HepG2 (cell line): ENCODE measurements around the gene CFAP300. TPM values are rescaled to one million over a fixed set of nuclear protein-coding genes. Genes with fewer than 3 reads are reported as not detected.

Experiments used
- CEBPB ChIP-seq: IDR thresholded peaks from 2 replicates; pipeline ENCODE4 v1.6.1; 2011; ENCODE audit warnings: low read depth, low read length, improper control_type of control experiment, borderline replicate concordance
- EHMT2 ChIP-seq: fragments of 200-600 bp; sonication (generic); IDR thresholded peaks from 2 replicates; pipeline ENCODE4 v1.7.0; 2017; ENCODE audit warnings: antibody characterized with exemption, low read depth, low read length, borderline replicate concordance
- GABPA ChIP-seq, 2 experiments: IDR thresholded peaks; 2 replicates each; pipeline ENCODE4 v1.6.1; 2011 to 2016; ENCODE audit warnings: low read depth in 2 of 2, low read length in 1 of 2, missing biosample characterization in 1 of 2, missing genetic modification characterization in 1 of 2
- MED1 ChIP-seq: sonication (generic); formaldehyde crosslinking; IDR thresholded peaks from 2 replicates; pipeline ENCODE4 v1.4.0; 2020; ENCODE audit warnings: missing genetic modification reagents
- PAX8 ChIP-seq: sonication (generic); formaldehyde crosslinking; IDR thresholded peaks from 2 replicates; pipeline ENCODE4 v1.8.0; 2022; ENCODE audit warnings: mild to moderate bottlenecking, missing genetic modification reagents, borderline replicate concordance
- XBP1 ChIP-seq: sonication (generic); formaldehyde crosslinking; IDR thresholded peaks from 2 replicates; pipeline ENCODE4 v1.5.0; 2020; ENCODE audit warnings: missing genetic modification reagents
- ZNF562 ChIP-seq: sonication (generic); formaldehyde crosslinking; IDR thresholded peaks from 2 replicates; pipeline ENCODE4 v1.8.0; 2022; ENCODE audit warnings: missing genetic modification reagents, borderline replicate concordance
- ZNF724P ChIP-seq: sonication (generic); formaldehyde crosslinking; IDR thresholded peaks from 2 replicates; pipeline ENCODE4 v1.8.0; 2022; ENCODE audit warnings: missing genetic modification reagents, borderline replicate concordance
- ZNF773 ChIP-seq: sonication (generic); formaldehyde crosslinking; IDR thresholded peaks from 2 replicates; pipeline ENCODE4 v1.4.0; 2020; ENCODE audit warnings: missing genetic modification reagents, borderline replicate concordance
- ZNF878 ChIP-seq: sonication (generic); formaldehyde crosslinking; IDR thresholded peaks from 2 replicates; pipeline ENCODE4 v1.8.1; 2023; ENCODE audit warnings: mild to moderate bottlenecking, missing genetic modification reagents, moderate library complexity
- polyA plus RNA-seq, 8 experiments: library from polyadenylated mRNA; depleted of rRNA in 3 of 8; stranded (reverse) in 7 of 8; unstranded in 1 of 8; fragments of >200 nt; fragmentation: Illumina TruSeq in 4 of 8; extraction: Trizol in 4 of 8; gene quantifications; 2 replicates each; pipeline versions ENCODE4 v1.2.1 to v1.2.3, GENCODE V29; 2011 to 2016; ENCODE audit warnings: low read depth in 4 of 8, missing spikeins in 1 of 8, mixed read lengths in 1 of 8; ENCODE audit not compliant: insufficient read depth in 1 of 8
- total RNA-seq, 5 experiments: library from RNA; depleted of rRNA; stranded (reverse); fragments of >200 nt; fragmentation: Illumina TruSeq; extraction: Trizol; gene quantifications; 2 replicates each; pipeline ENCODE4 v1.2.3, GENCODE V29; 2016; ENCODE audit warnings: low read depth in 1 of 5
- TF ChIP-seq, protein P1 (sequence below): IDR thresholded peaks from 2 replicates; pipeline ENCODE4 v1.4.0; 2020; ENCODE audit warnings: mild to moderate bottlenecking, missing genetic modification reagents
- TF ChIP-seq, protein P2 (sequence below): sonication (generic); formaldehyde crosslinking; IDR thresholded peaks from 2 replicates; pipeline ENCODE4 v1.5.0; 2020; ENCODE audit warnings: mild to moderate bottlenecking, missing genetic modification reagents, borderline replicate concordance
- TF ChIP-seq, protein P3 (sequence below): sonication (generic); formaldehyde crosslinking; IDR thresholded peaks from 2 replicates; pipeline ENCODE4 v1.8.0; 2022; ENCODE audit warnings: mild to moderate bottlenecking, missing genetic modification reagents, borderline replicate concordance

Gene CFAP300
- total and polyA plus RNA-seq, 2 of the 13 experiments (the other 11 are each of a cell fraction or from before 2014, with no cell fraction given) = not detected

DNA sequence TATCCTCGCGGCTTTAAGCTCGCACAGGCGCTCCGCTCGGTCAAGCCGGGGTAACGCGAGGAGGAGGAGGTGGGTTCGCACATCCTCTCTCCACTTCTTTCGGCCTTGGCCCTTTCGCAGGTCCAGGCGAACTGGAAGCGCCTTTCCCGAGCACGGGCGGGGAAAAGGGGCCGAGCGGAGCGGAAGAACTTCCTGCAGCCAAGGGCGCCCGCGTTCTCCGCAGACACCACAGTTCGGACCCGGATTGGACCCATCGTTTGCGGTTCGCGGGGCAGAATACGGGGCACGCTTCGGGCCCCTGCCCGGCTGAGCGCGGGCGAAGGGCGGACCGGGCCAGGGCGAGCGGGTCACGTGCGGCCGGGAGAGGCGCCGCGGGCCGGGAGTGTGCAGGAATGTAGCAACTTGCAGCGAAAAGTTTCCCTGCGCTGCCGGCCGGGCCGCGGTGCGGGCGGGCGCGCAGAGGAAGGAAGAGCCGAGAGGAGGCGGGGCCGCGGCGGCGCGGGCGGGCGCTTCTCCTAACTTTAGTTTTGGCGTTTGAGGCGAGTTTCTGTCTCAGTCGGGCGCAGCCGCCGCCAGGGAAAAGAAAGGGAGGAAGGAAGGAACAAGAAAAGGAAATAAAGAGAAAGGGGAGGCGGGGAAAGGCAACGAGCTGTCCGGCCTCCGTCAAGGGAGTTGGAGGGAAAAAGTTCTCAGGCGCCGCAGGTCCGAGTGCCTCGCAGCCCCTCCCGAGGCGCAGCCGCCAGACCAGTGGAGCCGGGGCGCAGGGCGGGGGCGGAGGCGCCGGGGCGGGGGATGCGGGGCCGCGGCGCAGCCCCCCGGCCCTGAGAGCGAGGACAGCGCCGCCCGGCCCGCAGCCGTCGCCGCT is 62.9 kb downstream of the CFAP300 start, which contains the start of gene YAP1 (continued):
- TF ChIP-seq XBP1 (CRISPR knock-in tag) (0 out of 2 replicates have a peak, but pooled peaks have one; percentile 45), EHMT2 (no peak), ZNF724P (CRISPR knock-in tag) (peak; percentile 91; the same call in 1 of the 2 replicates), PAX8 (CRISPR knock-in tag) (no peak; the same call in 1 of the 2 replicates), ZNF562 (CRISPR knock-in tag) (peak; percentile 42; the same call in 1 of the 2 replicates), GABPA (IDR thresholded peaks at IDR 0.05; ENCODE audit: low read depth, low read length) (peak; percentile 48; the same call in 1 of the 2 replicates), GABPA (CRISPR knock-in tag; IDR thresholded peaks at IDR 0.05; ENCODE audit: low read depth) (peak; percentile 62), MED1 (CRISPR knock-in tag) (peak; percentile 85), CEBPB (peak; percentile 70; the same call in 1 of the 2 replicates), ZNF773 (CRISPR knock-in tag) (peak; percentile 79; the same call in 1 of the 2 replicates), ZNF878 (CRISPR knock-in tag) (peak; percentile 83)
- TF ChIP-seq, protein P1, sequence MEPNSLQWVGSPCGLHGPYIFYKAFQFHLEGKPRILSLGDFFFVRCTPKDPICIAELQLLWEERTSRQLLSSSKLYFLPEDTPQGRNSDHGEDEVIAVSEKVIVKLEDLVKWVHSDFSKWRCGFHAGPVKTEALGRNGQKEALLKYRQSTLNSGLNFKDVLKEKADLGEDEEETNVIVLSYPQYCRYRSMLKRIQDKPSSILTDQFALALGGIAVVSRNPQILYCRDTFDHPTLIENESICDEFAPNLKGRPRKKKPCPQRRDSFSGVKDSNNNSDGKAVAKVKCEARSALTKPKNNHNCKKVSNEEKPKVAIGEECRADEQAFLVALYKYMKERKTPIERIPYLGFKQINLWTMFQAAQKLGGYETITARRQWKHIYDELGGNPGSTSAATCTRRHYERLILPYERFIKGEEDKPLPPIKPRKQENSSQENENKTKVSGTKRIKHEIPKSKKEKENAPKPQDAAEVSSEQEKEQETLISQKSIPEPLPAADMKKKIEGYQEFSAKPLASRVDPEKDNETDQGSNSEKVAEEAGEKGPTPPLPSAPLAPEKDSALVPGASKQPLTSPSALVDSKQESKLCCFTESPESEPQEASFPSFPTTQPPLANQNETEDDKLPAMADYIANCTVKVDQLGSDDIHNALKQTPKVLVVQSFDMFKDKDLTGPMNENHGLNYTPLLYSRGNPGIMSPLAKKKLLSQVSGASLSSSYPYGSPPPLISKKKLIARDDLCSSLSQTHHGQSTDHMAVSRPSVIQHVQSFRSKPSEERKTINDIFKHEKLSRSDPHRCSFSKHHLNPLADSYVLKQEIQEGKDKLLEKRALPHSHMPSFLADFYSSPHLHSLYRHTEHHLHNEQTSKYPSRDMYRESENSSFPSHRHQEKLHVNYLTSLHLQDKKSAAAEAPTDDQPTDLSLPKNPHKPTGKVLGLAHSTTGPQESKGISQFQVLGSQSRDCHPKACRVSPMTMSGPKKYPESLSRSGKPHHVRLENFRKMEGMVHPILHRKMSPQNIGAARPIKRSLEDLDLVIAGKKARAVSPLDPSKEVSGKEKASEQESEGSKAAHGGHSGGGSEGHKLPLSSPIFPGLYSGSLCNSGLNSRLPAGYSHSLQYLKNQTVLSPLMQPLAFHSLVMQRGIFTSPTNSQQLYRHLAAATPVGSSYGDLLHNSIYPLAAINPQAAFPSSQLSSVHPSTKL (CRISPR knock-in tag) = peak; percentile 78
- TF ChIP-seq, protein P2, sequence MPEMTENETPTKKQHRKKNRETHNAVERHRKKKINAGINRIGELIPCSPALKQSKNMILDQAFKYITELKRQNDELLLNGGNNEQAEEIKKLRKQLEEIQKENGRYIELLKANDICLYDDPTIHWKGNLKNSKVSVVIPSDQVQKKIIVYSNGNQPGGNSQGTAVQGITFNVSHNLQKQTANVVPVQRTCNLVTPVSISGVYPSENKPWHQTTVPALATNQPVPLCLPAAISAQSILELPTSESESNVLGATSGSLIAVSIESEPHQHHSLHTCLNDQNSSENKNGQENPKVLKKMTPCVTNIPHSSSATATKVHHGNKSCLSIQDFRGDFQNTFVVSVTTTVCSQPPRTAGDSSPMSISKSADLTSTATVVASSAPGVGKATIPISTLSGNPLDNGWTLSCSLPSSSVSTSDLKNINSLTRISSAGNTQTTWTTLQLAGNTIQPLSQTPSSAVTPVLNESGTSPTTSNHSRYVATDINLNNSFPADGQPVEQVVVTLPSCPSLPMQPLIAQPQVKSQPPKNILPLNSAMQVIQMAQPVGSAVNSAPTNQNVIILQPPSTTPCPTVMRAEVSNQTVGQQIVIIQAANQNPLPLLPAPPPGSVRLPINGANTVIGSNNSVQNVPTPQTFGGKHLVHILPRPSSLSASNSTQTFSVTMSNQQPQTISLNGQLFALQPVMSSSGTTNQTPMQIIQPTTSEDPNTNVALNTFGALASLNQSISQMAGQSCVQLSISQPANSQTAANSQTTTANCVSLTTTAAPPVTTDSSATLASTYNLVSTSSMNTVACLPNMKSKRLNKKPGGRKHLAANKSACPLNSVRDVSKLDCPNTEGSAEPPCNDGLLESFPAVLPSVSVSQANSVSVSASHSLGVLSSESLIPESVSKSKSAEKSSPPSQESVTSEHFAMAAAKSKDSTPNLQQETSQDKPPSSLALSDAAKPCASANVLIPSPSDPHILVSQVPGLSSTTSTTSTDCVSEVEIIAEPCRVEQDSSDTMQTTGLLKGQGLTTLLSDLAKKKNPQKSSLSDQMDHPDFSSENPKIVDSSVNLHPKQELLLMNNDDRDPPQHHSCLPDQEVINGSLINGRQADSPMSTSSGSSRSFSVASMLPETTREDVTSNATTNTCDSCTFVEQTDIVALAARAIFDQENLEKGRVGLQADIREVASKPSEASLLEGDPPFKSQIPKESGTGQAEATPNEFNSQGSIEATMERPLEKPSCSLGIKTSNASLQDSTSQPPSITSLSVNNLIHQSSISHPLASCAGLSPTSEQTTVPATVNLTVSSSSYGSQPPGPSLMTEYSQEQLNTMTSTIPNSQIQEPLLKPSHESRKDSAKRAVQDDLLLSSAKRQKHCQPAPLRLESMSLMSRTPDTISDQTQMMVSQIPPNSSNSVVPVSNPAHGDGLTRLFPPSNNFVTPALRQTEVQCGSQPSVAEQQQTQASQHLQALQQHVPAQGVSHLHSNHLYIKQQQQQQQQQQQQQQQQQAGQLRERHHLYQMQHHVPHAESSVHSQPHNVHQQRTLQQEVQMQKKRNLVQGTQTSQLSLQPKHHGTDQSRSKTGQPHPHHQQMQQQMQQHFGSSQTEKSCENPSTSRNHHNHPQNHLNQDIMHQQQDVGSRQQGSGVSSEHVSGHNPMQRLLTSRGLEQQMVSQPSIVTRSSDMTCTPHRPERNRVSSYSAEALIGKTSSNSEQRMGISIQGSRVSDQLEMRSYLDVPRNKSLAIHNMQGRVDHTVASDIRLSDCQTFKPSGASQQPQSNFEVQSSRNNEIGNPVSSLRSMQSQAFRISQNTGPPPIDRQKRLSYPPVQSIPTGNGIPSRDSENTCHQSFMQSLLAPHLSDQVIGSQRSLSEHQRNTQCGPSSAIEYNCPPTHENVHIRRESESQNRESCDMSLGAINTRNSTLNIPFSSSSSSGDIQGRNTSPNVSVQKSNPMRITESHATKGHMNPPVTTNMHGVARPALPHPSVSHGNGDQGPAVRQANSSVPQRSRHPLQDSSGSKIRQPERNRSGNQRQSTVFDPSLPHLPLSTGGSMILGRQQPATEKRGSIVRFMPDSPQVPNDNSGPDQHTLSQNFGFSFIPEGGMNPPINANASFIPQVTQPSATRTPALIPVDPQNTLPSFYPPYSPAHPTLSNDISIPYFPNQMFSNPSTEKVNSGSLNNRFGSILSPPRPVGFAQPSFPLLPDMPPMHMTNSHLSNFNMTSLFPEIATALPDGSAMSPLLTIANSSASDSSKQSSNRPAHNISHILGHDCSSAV (CRISPR knock-in tag) = 0 out of 2 replicates have a peak, but pooled peaks have one; percentile 55
- TF ChIP-seq, protein P3, sequence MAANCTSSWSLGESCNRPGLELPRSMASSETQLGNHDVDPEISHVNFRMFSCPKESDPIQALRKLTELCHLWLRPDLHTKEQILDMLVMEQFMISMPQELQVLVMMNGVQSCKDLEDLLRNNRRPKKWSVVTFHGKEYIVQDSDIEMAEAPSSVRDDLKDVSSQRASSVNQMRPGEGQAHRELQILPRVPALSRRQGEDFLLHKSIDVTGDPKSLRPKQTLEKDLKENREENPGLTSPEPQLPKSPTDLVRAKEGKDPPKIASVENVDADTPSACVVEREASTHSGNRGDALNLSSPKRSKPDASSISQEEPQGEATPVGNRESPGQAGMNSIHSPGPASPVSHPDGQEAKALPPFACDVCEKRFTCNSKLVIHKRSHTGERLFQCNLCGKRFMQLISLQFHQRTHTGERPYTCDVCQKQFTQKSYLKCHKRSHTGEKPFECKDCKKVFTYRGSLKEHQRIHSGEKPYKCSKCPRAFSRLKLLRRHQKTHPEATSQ (CRISPR knock-in tag) = peak; percentile 92; the same call in 1 of the 2 replicates
